Stimulated activated CD8-positive, alpha-beta memory T cell treated with anti-CD3 and anti-CD28 coated beads, Interleukin-15, amount 100 ng/mL, for 1 hour (primary cell): ENCODE measurements around the gene FMO4.
"Not testable (repeated sequence)": the region's sequence is repeated elsewhere in the genome, so short reads cannot be mapped to it uniquely, and the experiment has no call there.

Experiments
- DNase-seq: peaks from one replicate; pipeline ENCODE4 v3.0.0-alpha.2; 2020; ENCODE audit warnings: low read depth

The FMO4 gene

DNA sequence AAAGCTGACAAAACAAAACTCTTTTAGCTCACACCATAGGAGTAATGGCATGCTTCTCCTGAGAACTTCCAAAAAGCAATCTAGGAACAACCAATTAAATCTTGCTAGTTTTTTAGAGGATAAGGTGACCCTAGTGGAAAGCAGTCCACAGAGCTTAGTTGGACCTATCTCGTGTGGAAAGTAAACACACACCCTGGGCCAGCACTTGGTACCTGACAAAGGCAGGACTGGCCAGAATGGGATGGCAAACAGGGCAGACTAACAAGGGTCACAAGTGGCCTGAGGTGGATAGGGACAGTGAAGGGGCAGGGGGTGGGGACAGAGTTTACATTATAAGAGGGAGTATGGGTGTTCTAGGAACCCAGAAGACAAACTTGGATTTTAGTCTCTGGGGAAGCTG is 22.0 kb downstream of the FMO4 start:
- DNase-seq: no peak

DNA sequence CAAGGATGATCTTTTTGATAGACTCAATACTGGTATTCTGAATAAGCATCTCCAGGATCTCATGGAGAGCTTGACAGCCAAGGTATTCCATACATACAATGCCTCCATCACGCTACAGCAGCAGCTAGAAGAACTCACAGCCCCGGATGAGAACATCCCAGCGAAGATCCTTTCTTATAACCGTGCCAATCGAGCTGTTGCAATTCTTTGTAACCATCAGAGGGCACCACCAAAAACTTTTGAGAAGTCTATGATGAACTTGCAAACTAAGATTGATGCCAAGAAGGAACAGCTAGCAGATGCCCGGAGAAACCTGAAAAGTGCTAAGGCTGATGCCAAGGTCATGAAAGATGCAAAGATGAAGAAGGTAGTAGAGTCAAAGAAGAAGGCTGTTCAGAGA is 25.4 kb downstream of the FMO4 start:
- not testable (repeated sequence) for DNase-seq

DNA sequence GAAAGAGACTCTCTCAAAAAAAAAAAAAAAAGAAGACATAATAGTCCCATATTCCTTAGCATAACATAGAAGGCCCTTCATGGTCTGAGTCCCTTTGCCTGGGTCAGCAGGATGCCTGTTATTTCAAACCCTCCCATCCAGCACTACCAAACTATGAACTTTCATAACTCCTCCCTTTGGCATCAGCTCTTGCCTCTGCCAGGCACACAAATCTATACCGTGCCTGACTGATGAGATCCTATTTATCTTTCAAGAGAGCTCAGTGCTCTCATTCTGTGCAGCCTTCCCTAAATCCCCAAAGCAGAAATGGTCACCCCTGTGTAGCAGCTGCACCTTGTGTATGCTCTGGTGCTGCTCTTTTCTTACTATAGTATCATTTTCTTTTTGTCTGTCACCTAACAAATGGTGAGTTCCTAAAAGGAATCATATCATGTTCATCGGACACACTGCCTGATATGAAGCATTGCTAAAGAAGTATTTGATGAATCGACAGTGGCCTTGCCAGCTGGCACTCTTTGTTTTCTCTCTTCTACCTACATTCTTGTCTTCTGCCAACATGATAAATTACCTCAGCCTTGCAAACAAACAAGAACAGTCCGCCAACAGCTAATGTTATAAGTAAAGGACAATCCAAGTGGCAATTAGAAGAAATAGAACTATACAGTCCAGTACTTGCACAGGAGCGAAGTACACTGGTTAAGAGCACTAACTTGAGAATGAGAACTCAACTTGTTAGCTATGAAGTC is 29.9 kb downstream of the FMO4 start:
- DNase-seq: no peak

DNA sequence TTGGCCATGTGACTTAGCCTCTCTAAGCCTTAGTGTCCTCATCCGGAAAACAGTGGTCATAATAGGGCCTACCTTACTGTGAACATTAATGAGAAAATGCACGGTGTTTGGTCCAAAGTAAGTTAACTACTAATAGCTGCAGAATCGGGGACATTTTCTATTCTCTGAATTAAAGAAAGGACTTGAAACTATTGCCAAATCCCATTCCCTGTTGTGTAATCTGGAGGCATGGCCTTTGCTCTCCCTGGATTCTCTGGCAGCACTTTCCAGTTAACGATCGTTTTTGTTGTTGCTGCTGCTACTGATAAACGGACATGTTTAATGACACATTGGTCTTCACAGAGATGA is 30.5 kb downstream of the FMO4 start:
- DNase-seq: no peak

DNA sequence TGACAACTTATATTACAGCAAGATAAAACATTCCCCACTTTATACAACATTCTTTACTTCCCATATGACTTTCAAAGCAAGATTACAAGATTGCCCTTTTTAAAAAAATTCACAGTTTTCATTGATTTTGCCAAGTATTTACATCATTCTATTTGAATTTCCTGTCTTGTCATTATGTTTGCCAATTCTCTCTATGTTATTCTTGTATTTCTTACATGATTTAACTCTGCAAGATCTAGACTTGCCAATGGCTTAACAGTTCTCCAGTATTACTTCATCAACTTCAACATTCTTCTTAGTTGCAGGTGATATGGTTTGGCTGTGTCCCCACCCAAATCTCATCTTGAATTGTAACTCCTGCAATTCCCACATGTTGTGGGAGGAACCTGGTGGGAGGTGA is 31.6 kb downstream of the FMO4 start:
- no peak for DNase-seq

DNA sequence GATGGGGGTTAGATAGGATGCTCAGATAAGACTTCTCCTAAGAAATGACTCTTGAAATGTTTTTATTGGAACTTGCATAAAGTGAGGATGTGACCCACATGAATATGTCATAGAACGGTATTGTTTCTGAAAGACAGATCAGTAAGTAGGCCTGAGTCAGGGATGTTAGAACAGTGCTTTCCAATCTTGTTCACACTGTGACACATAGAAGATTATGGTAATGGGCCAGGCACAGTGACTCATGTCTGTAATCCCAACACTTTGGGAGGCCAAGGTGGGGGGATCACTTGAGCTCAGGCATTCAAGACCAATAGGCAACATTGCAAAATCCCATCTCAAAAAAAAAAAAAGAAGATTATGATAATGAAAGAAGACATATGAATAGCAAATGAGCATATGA is 32.9 kb downstream of the FMO4 start:
- DNase-seq: no peak

DNA sequence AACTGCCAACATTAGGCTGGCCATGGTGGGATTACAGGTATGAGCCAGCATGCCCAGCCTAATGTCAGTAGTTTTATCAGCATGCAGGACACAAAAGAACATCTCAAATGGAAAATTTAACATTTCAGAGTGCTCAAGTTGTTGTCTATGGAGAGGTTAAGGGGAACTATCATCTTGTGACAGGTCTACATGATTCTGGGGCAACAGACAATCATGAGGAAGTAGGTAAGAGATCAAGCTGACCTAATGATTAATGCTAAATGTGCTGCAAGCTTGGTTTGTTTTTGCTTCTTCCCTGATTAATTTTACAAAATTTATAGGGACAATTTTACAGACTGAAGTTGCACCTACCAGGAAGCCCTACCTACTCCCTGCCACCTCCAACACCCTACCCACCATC is 36.6 kb downstream of the FMO4 start:
- no peak for DNase-seq

DNA sequence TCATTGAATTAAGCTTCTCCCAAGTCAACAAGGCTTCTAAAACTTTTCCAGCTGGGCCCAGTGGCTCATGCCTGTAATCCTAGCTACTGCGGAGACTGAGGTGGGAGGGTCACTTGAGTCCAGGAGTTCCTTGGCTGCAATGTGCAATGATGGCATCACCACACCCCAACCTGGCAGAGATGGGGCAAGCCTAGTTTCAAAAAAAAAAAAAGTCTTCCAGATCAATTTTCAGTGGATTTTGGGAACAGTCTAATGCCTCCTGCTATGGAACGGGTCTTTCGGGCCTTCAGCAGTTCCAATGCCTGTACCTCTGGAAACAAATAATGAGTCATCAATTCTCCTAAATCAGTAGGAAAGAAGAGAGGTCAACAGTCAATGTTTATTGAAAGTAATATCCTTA is 38.0 kb downstream of the FMO4 start:
- no peak for DNase-seq

DNA sequence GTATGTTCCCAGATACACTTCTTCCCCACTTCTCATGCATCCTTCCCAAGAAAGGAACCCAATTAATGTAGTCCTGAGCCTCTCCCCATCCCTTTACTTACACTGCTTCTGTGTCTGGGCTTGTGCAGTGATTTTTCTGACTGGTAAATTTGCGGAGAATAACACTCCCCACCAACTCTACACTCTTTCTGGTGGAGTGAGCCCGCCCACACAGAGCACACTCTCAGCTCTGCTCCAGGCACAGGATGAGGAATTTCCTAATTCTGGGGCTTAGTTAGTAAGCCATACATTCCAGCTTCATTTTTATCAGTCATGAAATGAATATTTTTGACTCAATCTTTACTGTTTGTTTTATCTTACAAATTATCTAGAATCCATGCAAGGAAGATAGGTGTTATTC is 38.6 kb downstream of the FMO4 start:
- no peak for DNase-seq

DNA sequence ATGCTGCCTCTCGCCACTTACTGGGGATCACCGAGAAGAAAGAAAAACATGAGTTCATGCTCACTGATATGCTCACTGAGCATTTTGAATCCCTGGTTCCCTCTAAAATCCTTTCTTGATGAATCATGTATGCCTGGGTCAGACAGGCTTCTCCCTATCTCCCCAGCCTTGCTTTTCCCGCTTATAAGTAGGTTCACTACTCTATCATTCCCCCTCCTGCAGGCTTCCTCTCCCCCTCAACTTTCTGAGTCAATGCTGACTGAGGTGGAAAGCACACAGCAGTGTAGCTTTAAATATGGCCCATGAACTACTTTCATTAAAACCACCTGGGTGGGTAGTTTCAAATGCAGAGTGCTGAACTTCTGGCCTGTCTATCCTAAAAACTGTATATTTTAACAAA is 41.7 kb downstream of the FMO4 start:
- DNase-seq: no peak

DNA sequence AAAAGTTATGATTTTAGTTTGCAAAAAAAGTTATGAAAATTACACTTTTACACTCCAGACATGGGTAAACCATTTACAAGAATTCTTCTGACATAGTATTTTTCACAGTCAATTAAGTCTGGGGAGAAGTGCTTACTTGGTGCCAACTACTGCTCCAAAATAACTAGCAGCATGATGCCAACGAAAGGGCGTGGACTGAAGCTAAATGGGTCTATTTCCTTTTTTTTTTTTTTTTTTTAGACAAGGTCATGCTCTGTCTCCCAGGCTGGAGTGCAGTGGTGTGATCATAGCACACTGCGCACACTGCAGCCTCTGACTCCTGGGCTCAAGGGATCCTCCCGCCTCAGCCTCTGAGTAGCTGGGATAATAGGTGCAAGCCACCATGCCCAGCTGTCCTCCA is 43.2 kb downstream of the FMO4 start:
- DNase-seq: no peak

DNA sequence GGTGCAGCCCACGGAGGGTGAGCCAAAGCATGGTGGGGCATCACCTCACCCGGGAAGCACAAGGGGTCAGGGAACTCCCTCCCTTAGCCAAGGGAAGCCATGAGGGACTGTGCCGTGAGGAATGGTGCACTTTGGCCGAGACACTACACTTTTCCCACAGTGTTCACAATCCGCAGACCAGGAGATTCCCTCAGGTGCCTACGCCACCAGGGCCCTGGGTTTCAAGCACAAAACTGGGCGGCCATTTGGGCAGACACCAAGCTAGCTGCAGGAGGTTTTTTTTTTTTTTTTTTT is 45.3 kb downstream of the FMO4 start:
- DNase-seq: not testable (repeated sequence)

DNA sequence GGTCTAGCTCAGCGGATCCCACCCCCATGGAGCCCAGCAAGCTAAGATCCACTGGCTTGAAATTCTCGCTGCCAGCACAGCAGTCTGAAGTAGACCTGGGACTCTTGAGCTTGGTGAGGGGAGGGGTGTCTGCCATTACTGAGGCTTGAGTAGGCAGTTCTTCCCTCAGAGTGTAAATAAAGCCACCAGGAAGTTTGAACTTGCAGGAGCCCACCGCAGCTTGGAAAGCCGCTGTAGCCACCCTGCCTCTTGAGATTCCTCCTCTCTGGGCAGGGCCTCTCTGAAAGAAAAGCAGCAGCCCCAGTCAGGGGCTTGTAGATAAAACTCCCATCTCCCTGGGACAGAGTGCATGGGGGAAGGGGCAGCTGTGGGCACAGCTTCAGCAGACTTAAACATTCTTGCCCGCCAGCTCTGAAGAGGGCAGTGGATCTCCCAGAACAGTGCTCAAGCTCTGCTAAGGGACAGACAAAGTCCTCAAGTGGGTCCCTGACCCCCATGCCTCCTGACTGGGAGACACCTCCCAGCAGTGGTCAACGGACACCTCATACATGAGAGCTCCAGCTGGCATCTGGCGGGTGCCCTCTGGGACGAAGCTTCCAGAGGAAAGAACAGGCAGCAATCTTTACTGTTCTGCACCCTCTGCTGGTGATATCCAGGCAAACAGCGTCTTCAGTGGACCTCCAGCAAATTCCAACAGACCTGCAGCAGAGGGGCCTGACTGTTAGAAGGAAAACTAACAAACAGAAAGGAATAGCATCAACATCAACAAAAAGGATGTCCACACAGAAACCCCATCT is 45.9 kb downstream of the FMO4 start:
- DNase-seq: not testable (repeated sequence)

DNA sequence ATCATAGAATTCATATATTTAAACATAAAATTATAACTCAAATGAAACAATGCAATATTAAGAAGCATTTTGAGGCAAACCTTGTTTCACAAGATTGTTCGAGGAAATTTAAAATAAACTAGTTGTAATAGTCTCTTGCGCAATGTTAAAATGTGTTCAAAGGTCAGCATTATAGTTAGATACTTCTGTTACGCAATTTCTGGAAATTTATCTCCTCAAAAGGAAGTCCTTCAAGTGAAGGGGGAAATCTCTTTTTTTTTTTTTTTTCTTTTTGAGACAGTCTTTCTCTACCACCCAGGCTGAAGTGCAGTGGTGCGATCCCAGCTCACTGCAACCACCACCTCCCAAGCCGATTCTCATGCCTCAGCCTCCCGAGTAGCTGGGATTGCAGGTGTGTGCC is 52.1 kb downstream of the FMO4 start:
- no peak for DNase-seq

DNA sequence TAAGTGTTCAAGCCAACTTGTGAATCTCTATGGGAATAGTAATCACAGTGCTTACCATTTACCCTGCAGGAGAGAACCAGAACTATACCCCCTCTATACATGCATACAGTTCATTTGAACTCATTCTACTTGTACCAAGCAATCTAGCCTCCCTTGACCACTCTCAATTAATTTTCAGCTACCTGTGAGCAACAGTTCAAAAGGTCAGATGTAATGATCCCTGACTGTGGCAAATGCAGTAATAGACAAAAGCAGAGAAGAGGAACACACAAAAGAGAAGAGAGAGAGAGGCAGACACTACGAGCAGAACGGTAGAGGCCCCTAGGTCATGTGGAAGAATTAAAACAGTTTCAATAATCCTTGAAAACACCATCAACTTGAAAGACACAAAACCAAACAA is 52.8 kb downstream of the FMO4 start:
- no peak for DNase-seq

DNA sequence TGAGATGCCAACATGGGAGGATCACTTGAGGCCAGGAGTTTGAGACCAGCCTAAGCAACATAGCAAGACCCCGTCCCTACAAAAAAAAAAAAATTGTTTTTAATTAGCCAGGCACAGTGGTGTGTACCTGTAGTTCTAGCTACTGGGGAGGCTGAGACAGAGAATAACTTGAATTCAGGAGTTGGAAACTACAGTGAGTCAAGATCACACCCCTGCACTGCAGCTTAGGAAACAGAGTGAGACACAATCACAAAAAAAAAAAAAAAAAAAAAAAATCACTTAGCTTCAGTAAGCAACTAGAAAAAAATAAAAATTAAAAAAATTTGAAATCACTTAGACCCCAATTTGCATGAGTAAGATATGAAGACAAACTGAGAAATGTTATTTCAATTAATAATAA is 53.5 kb downstream of the FMO4 start:
- no peak for DNase-seq

DNA sequence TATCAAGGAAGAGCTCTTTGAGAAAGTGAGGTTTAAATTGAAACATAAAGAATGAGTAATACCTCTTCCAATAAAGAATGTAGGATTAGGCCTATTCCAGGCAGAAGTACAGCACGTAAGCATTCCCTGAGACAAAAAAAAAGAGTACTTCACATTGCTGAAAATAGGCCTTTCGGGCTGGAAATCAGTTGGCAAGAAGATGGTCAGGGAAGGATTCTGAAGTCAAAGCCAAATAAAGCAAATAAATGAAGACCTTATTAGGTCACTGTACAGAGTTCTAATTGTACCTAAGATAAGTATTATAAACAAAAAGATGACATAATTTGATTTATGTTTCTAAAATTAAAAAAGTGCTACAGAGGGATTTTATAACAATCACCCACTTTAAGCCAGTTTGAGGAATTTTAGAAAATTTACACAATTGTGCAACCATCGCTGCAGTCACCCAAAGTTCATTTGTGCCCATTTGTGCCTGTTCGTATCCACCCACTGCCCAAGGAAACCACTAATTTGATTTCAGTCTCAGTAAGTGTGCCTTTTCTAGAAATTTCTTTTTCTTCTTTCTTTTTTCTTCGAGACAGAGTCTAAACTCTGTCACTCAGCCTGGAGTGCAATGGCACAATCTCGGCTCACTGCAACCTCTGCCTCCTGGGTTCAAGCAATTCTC is 58.6 kb downstream of the FMO4 start:
- DNase-seq: no peak

DNA sequence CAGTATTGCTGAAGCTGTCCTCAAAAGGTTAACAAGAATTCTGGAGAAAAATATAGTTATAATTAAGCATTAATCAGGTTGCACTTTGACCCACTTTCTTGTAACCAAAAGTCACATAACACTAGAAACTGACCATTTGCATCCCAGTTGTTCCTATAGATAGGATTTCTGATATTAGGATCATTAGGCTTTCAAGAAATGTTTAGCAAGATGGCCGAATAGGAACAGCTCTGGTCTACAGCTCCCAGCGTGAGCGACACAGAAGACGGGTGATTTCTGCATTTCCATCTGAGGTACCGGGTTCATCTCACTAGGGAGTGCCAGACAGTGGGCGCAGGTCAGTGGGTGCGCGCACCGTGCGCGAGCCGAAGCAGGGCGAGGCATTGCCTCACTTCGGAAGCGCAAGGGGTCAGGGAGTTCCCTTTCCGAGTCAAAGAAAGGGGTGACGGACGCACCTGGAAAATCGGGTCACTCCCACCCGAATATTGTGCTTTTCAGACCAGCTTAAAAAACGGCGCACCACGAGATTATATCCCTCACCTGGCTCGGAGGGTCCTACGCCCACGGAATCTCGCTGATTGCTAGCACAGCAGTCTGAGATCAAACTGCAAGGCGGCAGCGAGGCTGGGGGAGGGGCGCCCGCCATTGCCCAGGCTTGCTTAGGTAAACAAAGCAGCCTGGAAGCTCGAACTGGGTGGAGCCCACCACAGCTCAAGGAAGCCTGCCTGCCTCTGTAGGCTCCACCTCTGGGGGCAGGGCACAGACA is 59.6 kb downstream of the FMO4 start:
- DNase-seq: not testable (repeated sequence)

DNA sequence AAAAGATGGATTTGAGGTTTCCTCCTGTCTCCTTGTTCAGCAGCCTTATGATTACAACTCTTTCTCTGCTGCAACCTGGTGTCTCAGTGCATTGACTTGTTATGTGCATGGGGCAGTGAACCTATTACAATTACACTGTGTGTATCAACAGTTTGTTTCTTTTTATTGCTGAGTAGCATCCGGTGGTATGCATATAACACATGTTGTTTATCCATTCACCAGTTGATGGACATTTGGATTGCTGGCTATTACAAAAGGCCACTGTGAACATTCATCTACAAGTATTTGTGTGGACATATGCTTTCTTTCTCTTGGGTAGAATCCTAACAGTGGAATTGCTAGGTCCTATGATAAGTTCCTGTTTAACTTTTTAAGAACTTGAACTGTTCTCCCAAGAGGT is 65.9 kb downstream of the FMO4 start:
- DNase-seq: no peak

DNA sequence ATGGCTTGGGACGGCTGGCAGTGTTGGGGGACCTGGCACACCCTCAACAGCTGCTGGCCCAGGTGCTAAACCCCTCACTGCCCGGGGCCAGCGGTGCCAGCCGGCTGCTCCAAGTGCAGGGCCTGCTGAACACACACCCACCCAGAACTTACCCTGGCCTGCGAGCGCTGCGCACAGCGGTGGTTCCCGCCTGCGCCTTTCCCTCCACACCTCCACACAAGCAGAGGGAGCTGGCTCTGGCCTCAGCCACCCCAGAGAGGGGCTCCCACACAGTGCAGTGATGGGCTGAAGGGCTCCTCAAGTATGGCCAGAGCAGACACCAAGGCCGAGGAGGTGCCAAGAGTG is 67.9 kb downstream of the FMO4 start:
- DNase-seq: no peak

DNA sequence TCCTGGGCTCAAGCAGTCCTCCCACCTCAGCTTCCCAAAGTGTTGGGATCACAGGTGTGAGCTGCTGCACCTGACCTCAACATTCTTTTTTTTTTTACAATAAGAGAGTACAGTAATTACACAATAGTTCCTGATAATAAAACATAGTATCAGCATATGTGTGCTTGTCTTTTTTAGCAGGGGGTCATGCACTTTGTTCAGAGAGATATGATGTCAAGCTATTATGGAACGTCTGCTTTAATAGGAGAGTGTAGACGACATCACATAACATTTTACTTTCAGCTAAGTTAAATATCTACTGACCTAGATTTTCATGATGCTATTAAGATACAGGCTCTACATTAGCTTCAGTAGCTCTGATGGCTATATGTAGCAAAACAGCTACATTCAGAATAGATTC is 70.5 kb downstream of the FMO4 start:
- DNase-seq: no peak

DNA sequence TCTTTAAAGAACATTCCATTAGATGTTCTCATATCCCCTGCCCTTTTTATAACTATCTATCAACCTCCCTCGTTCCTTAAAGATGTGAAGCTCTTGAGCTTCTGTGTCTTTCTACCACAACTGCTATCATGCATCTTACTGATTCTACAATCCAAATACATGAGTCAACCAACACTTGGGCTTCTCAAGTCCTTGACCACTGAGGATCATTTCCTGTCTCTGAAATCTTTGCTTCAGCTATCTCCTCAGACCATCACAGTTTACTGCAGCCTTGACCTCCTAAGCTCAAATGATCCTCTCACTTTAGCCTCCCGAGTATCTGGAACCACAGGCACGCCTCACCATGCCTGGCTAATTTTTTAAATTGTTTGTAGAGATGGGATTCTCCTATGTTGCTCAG is 75.2 kb downstream of the FMO4 start:
- no peak for DNase-seq

DNA sequence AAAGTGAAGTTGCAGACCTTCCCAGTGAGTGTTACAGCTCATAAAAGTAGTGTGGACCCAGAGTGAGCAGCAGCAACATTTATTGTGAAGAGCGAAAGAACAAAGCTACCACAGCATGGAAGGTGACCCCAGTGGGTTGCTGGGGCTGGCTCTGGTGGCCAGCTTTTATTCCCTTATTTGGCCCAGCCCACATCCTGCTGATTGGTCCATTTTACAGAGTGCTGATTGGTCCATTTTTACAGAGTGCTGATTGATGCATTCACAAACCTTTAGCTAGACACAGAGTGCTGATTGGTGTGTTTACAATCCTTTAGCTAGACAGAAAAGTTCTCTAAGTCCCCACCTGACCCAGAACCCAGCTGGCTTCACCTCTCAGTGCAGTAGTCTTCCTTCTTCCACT is 76.8 kb downstream of the FMO4 start:
- DNase-seq: not testable (repeated sequence)
